ENCODE results near the gene SAP30BP.

The SAP30BP gene

DNA sequence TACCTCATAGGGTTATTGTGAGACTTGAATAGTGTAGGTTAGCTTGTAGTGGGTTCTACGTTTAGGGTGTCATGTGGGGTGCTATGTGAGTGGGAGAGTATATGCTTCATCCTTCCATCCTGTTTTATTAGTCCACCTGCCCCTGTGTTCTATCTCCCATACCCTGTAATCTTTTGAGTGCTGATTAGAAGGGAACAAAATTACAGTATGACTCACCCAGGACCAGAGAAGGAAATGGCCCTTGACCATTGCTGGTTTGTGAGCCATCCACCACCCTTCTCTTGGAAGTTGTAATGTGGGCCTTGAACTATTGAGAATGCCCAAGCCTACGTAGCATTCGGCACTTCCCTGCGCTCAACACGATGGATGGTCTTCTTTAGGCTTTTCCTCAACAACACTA is 17.1 kb downstream of the SAP30BP start:
- in situ Hi-C loops (cut with HindIII; ENCODE audit: low sequenced_read_pairs): no loop called here

DNA sequence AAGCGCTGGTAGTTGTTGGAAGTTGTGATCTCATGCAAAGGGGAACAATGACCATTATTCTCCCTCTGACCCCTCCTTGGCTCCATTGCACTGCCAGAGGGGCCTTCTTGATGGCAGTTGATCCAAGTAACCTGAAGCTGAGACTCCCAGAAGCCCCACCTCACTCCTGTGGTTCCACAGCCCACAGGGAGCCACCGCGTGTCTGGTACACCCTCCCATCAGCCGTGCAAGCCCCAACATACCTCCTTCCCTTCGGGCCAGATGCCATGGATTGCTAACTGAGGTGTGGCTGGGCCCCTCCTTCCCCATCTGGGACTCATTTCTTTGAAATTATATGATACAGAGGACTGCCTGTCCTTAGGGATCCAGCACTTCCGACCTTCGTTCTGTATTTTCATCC is 17.8 kb downstream of the SAP30BP start:
- in situ Hi-C loops (cut with HindIII; ENCODE audit: low sequenced_read_pairs): no loop called here

DNA sequence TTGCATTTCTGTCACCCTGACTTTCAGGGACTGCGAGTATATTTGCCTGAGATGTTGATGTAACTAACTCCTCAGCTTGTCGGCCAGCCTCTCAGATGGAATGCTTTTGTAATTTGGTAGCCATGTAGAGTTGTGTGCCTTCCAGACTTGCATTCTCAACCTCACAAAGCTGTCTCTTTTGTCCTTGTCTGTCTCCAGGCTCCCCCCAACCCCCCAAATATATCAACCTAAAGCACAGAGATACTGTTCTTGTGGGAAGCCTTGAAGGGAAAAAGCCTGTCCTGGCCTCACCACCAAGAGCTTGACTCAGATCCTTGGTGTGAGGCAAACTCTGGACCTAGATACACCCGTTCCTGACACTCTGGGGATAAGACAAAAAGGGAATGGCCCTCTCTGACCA is 18.4 kb downstream of the SAP30BP start:
- in situ Hi-C loops (cut with HindIII; ENCODE audit: low sequenced_read_pairs): no loop called here

DNA sequence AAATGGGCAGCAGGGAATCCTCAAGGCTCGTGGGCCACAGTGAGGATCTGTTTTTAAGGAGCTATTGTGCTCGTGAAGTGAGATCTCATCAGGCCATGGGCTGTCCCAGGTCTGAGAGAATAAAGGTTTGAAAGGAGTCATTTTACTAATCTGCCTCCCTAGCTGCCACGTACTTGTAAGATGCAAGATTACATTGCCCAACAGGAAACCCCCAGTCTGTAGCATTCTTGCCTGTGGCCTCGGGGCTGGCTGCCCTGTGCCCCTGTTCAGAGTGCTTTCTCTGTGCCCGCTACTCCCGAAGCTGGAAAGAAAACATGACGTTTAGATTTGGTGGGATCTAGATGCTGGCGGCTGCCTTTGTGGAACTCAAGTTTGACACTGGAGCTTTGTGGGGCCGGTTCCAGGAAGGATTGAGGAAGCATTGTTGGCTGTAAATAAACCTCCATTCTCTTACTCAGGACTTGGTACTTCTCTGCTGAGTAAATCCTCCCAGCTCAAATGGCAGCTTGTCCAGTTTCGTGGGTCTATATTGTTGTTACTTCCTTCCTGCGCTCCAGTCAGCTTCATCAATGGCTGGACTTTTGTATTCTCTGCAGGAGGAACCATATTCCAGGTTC is 21.2 kb downstream of the SAP30BP start:
- in situ Hi-C loops (cut with HindIII; ENCODE audit: low sequenced_read_pairs): no loop called here

DNA sequence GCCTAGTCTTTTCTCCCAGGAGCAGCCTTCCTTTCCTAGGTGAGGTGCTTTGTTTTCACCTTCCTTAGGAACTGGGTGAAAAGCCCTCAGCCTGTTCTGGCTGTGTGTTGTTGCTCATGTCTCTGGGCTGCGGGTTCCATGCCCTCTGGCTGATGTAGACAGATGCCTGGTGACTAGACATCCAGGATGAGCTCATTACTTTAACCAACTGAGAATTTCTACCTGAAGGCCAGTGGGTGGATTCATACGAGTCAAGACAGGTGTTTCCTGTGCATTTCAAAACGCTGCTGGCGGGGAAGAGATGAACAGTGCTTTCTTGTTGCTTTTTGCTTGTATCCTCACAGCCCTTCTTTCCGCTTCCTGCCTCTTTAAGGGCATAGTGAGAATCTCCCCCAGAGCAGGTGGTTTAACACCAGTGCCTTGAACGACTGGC is 22.3 kb downstream of the SAP30BP start:
- in situ Hi-C loops (cut with HindIII; ENCODE audit: low sequenced_read_pairs): no loop called here

DNA sequence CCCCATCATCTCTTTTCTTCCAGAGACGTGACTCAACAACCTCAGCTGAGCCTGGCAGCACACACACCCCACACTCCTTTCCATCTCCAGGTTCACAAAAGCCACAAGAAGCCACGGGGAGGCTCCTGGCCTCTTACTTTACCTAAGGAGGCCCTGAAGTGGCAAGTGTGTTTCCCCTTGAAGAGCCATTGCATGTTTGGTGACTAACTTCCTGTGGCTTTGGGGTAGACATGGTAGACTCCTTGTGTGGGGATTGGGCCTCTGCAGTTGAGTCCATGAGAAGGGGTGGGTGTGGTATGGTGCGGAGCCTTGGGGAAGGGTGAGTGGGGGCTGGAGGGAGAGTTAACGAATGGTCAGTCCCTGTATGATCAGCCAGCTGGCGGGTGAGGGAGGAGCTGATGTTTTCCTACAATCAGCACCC is 24.2 kb downstream of the SAP30BP start:
- in situ Hi-C loops (cut with HindIII; ENCODE audit: low sequenced_read_pairs): no loop called here

DNA sequence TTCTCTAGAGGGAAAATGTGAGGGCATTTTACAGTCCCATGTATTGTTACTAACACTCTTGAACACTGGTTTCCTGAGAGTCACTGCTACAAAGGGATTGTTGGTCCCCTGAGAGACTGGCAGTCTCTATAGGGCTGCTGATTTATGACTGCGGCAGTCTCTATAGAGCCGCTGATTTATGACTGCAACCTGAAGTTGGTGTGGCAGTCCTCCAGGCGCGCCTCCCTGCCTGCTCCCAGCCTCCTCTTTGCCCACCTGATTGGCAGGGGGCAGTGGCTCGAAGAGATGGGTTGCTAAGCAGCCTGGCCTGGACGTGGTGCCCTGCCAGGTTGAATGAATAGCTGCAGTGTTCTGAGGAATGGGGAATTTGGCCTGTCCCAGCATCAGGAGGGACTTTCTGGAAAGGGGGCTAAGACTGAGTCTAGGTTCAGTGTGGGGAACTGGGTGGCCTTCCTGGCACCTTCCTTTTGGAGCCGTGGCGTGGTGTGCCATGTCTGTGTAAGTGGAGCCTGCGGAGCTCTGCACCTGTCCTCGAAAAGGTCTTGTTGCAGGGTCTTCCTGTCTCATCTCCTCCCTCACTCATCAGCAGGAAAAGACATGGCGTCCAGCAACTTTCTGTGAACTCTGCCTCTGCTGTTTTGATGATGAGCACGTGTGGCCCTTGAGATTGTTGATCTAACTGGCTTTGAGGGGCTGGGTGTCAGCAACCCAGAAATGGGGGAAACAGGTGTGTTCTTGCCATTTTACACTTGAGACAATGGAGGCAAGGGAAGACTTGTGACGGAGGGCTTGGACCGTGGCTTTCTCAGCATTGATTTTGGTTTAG is 24.9 kb downstream of the SAP30BP start:
- in situ Hi-C loops (cut with HindIII; ENCODE audit: low sequenced_read_pairs): no loop called here

DNA sequence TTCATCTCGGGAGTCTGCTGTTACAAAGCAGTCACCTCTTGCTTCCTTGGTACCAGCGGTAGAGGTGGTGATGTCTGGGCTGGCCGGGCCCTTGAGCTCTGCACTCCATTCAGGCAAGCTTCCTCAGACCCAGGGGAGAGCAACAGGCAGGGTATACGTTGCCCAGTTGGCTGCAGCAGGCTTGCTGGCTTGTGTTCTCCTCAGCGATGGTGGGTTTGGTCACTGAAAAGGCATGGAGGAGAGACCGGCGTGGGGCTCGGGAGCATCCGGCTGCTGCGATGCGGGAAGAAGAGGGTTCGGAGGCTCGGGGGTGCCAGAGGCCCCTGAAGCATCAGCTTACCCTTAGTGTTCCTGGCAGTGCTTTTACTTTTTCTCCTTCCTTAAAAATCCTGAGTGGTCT is 25.8 kb downstream of the SAP30BP start:
- in situ Hi-C loops (cut with HindIII; ENCODE audit: low sequenced_read_pairs): no loop called here

DNA sequence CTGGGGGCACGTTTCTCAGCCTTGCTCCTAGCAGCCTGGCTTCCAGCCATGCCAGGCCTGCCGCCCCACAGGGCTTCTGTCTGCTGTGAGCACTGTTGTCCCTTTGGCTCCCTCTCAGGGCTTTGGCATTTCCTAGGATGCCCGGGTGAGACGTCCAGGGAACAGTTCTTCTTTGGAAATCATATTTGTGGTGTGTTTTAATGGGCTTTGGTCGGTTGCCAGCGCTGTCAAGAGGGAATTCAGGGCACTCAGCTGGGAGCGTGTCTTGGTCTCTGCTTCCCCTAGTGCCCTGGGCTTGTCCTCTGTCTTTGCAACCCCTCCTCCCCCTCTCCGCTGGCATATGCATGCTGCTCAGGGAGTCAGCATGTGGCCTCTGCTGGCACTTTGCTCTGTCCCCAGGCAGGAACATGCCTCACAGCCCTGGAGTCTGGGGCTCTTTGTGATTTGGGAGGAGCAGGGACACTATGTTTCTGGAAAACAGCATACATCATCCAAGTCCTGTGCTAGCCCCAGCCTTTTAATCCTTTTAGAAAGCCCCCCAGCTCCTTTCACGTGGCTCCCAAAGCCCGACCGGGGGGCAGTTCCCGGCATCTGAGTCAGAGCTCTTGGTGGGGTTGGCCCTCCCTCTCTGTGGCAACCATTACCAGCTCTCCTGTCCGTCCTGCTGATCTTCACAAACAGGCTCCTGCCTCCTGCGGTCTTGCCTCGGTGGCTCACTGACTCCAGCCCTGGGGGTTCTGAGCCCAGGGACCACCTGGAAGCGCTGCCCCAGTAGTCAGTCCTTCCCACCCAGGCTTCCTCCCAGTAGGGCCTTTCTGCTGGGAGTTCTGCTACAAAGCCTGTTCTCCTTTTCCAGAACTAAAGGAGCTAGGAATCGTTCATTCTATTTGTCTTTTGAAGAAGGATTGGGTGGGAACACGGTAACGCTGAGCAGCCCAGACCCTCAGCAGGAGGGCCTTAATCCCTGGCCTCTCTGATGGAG is 26.7 kb downstream of the SAP30BP start:
- in situ Hi-C loops (cut with HindIII; ENCODE audit: low sequenced_read_pairs): no loop called here

DNA sequence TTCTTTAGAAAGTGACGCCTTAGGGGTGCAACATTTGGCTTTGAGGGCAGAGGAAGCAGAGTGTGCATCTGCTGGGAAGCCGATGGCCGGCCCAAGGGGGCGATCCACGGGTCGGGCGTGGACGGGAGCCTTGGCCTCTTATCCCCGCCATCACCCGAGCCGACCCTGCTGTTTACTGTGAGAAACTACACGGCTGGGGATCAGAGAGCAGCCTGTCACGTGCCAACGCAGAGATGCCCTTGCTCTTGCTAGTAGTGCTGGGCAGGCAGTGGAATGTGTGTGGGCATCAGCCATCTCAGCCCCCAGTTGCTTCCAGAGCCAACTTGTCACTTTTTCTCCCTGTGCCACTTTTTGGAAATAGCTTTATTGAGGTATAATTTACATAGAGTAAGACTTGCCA is 27.4 kb downstream of the SAP30BP start:
- in situ Hi-C loops (cut with HindIII; ENCODE audit: low sequenced_read_pairs): no loop called here

DNA sequence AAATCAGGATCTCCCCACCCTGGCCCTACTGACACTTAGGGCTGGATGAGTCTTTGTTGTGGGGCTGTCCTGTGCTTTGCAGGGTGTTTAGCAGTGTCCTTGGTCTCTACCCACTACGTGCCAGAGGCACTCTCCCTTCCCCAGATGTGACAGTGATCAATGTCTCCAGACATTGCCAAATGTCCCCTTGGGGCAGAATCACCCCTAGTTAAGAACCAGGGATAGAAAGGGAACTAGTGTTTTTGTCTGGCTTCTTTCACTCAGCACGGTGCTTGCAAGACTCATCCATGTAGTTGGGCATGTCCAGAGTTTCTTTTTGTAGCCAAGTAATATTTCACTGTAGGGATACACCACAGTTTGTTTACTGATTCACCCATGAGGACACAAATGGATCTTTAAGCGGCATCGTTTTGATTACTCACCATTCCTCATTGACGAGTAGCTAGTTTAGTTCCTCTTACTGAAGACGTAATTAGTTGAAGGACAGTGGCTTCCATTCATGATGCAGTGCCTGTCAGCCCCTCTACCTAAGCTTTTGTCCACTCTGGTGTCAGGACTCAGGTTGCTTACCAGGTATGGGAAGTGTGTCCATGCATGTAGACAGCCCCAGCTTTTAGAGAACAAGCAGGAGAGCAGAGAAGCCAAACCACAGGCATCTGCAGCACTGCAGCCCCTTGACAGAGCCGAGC is 28.1 kb downstream of the SAP30BP start:
- in situ Hi-C loops (cut with HindIII; ENCODE audit: low sequenced_read_pairs): no loop called here

DNA sequence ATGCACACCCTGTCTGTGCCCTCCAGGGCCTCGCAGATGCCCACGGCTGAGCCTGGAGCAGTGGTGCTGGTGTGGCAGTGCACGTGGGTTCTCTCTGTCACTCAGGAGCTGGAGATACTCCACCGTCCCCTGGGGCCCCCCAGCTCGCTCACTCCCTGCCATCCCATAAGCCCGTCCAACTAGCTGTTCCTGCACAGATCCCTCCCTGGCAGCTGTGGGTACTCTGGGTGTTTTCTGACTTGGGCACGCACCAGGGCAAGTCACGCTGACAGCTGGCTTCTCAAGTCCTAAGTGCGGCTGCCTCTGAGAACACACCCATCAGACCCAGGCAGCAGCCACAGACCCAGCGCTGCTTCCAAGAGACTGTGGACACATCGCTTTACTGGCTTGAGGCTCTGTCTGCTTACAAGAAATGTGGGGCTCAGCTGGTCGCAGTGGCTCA is 28.7 kb downstream of the SAP30BP start:
- in situ Hi-C loops (cut with HindIII; ENCODE audit: low sequenced_read_pairs): no loop called here

DNA sequence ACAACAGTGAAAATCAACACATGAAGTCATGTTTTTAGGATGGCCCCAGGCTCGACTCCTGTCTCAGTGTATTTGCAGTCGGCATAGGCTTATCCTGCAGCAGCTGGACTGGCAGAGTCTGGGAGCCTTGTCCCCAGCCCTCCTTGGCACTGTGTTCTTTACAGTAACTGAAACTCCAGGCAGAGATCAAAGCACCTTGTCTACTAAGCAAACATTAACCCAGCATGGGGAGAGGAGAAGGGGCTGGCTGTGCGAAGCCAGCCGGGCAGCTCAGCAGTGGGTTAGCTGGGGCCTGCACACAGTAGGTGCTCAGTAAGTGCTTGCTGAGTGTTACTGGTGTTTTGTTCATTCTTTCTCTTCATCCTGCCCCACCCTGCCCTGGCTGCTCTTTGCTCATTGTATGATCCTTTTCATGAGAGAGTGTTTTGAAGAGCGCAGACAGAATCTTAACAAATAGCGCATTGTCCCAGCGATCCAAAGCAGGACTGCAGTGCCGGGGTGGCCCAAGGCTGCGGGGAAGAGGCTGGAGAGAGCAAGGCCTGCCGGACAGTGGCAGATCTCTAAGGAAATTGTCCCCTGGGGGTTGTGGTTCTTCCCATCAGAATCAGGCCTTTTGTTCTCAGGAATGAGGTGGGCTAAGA is 30.6 kb downstream of the SAP30BP start:
- in situ Hi-C loops (cut with HindIII; ENCODE audit: low sequenced_read_pairs): no loop called here

DNA sequence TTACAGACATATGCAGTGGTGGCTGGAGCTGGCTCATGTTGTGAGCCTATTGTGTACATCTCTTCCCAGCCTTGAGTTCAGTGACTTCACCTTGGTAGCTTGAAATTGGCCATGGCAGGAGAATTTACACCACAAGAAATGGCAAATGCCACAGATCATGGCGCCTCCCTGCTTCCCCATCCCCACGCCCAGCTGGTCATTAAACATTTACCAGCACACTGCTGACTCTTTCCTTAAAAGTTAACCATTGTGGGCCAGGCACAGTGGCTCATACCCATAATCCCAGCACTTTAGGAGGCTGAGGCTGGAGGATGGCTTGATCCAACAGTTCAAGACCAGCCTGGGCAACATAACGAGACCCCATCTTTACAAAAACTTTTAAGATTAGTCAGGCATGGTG is 31.5 kb downstream of the SAP30BP start:
- in situ Hi-C loops (cut with HindIII; ENCODE audit: low sequenced_read_pairs): no loop called here

DNA sequence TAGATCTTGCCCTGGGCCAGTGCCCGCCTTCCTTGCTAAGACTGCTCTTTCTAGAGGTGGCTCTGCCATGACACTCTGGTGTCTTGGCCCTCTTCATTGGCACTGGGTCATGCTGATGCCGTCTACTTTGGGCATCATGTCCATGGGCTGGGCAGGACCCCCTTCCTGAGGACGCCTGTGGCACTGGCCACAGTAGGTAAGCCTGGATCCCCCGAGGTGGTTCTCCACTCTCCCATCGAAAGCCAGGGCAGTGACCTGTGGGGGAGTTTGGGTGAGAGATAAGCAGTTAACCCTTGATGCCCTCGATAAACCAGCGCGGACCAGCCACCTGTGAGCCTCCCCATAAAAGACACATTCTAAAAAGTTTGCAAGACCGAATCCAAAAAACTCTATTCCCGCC is 34.1 kb downstream of the SAP30BP start:
- in situ Hi-C loops (cut with HindIII; ENCODE audit: low sequenced_read_pairs): no loop called here

DNA sequence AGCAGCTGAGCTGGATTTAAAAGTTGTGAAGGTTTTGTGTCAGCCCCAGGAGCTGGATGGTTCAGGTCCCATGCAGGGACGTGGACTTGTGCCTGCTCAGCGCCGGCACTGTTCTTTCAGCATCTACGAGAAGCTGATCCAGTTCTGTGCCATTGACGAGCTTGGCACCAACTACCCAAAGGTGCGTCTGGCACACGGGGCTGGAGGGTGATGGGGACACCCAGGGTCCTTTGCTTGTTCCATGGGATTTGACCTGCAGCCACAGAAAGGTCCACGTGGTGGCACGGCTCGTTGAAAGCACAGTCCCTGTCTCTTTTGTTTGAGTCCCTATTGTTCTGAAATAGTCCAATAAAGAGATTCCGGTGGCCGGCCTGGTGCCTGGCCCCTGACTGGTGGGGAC is 36.1 kb downstream of the SAP30BP start:
- in situ Hi-C loops (cut with HindIII; ENCODE audit: low sequenced_read_pairs): no loop called here

DNA sequence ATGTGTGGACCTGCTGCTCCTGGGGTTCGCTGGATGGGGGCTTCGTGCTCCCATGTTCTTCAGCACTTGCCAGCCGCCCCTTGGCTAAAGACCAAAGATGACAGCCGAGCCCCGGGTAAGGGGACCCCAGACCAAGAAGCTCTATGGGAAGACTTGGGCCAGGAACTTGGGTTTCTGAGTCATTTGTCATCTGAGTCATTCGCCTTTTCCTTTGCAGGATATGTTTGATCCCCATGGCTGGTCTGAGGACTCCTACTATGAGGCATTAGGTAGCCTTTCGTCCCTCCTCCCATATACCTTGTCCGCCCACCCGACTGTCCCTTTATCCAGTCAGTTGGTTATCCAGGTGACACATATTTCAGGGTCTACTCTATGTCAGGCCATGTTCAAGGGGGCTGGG is 36.5 kb downstream of the SAP30BP start:
- in situ Hi-C loops (cut with HindIII; ENCODE audit: low sequenced_read_pairs): no loop called here

DNA sequence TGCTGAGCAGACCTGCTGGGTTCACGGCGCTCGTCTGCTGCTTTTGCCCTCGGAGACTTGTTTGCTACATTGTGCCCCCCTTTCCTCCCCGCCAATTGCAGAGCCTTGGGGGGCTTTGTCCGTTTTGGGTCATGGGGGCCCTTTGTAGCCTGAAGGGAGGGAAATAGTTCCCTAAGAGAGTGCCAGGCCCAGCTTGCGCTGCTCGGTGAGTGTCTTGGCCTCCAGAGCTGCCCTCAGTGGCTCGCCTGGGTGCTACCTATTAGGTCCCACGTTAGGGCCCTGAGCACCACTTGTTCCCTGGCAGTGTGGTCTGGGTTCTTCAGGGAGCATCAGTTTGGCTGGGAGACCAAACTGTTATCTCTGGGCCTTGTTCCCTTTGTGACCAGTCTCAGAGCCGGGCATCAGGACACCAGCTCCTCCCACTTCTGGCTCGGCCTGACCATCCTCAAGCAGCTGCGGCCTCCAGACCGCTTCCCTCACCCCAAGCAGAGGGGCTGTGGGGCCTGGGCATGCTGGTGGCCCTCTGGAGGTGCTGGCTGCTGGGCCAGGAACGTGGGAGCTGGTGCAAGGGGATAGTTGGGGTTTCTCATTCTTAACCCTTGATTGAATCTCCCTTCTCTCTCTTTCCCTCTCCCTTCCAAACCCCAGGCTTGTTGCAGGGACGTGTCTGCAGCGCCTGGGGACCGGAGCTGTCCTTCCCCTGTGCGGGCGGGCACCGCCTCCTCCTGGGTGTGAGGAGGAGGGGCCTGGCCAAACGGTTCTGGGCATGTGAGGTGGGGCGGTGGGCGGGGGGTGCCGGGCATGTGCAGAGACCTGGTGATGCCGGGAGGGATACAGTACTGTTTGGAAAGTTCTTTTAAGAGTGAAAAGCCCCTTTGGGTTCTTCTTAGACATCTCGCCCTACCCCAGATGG is 38.1 kb downstream of the SAP30BP start:
- in situ Hi-C loops (cut with HindIII; ENCODE audit: low sequenced_read_pairs): no loop called here

DNA sequence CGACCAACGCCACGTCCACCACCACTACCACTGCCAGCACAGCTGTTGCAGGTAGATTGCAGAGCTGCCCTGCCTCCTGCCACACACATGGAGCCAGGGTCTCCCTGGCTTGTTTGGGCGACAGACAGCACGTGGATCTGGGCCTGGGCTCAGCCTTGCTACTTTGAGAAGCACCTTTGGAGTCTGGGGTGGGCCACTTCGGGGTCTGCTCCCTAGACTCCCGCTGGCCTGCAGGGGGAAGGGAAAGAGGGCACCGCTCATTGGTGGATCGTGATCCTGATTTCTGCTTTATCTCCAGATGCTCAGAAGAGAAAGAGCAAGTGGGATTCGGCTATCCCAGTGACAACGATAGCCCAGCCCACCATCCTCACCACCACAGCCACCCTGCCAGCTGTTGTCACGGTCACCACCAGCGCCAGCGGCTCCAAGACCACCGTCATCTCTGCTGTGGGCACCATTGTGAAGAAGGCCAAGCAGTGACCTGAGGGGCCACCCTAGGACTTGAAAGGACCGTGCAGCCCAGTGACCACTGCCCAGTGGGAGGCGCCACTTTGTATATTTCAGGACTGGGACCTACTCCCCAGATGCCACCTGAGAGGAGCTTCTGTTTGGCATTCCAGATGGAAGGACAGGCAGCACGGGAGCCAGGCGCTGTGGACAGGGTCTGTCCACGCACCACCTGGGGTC is 39.0 kb downstream of the SAP30BP start:
- in situ Hi-C loops (cut with HindIII; ENCODE audit: low sequenced_read_pairs): no loop called here

Measured in DLD1 (cell line).